Astrocyte of the spinal cord (primary cell): ENCODE measurements around the gene RABEP2.

ENCODE experiments used
- DNase-seq: peaks from one replicate; pipeline ENCODE4 v3.0.0; 2011; ENCODE audit warnings: low read depth, low spot score
- H3K4me3 ChIP-seq: 2 replicates; pipeline ENCODE4 v1.5.1; 2011; ENCODE audit warnings: low read depth, mild to moderate bottlenecking, low read length, moderate library complexity
- CTCF ChIP-seq: IDR thresholded peaks from 2 replicates; pipeline ENCODE4 v1.5.1; 2012; ENCODE audit warnings: low read depth, mild to moderate bottlenecking, low read length, inconsistent platforms
- in situ Hi-C: cut with HindIII; loops from 2 replicates; pipeline ENCODE4 v1.10.0; 2017; ENCODE audit warnings: low sequenced_read_pairs

RABEP2 gene

GRCh38 chr16:28925386-28926228 lies 569 bp upstream of the RABEP2 start:
- H3K4me3 ChIP-seq = peak overlapping the region; percentile 78
- peak; percentile 77 for DNase-seq
- no peak for TF ChIP-seq CTCF
- in situ Hi-C loops = no loop called here

GRCh38 chr16:28924399-28924761 lies 658 bp downstream of the RABEP2 start:
- DNase-seq = no peak
- in situ Hi-C loops = no loop called here
- TF ChIP-seq CTCF = no peak
- H3K4me3 ChIP-seq = peak overlapping the region; percentile 78

- H3K4me3 ChIP-seq = peak overlapping the region; percentile 78
- no peak for TF ChIP-seq CTCF
- in situ Hi-C loops = no loop called here
- DNase-seq = no peak
Observed at GRCh38 chr16:28923652-28924398, 1.2 kb downstream of the RABEP2 start.

- DNase-seq = no peak
- in situ Hi-C loops = no loop called here
- no peak for TF ChIP-seq CTCF
- H3K4me3 ChIP-seq = no peak overlapping the region
Observed at GRCh38 chr16:28923231-28923587, 1.8 kb downstream of the RABEP2 start.

GRCh38 chr16:28918698-28919097 lies 6.3 kb downstream of the RABEP2 start:
- H3K4me3 ChIP-seq = no peak overlapping the region
- in situ Hi-C loops = no loop called here

GRCh38 chr16:28917095-28917494 lies 7.9 kb downstream of the RABEP2 start:
- H3K4me3 ChIP-seq = no peak overlapping the region
- in situ Hi-C loops = no loop called here
- no peak for DNase-seq
- no peak for TF ChIP-seq CTCF

More at GRCh38 chr16:28918698-28919097, 6.3 kb downstream of the RABEP2 start:
- no peak for TF ChIP-seq CTCF
- no peak for DNase-seq
